Immature natural killer cell (primary cell): ENCODE results near the gene EIF2S3. TPM values are rescaled to one million over a fixed set of nuclear protein-coding genes. Genes with fewer than 3 reads are reported as not detected.
"Not testable (repeated sequence)": the region's sequence is repeated elsewhere in the genome, so short reads cannot be mapped to it uniquely, and the experiment has no call there.

Experiments
- DNase-seq, 3 donors: peaks; one replicate each; pipeline ENCODE4 v3.0.0; 2022; ENCODE audit warnings: mixed read lengths in 1 of 3
- H3K27ac Mint-ChIP-seq, 6 donors: one replicate each; pipeline ENCODE4 v1.8.0; 2020; ENCODE audit warnings: mixed read lengths in 6 of 6, mild to moderate bottlenecking in 5 of 6, inconsistent platforms in 4 of 6, moderate library complexity in 3 of 6
- H3K27me3 Mint-ChIP-seq, 3 donors: one replicate each; pipeline ENCODE4 v1.8.0; 2020 to 2021; ENCODE audit warnings: low read depth in 3 of 3, mild to moderate bottlenecking in 3 of 3, mixed read lengths in 3 of 3, moderate library complexity in 3 of 3, inconsistent platforms in 1 of 3
- H3K36me3 Mint-ChIP-seq, 3 donors: one replicate each; pipeline ENCODE4 v1.8.0; 2020; ENCODE audit warnings: mixed read lengths in 3 of 3, inconsistent platforms in 2 of 3, mild to moderate bottlenecking in 2 of 3
- H3K4me1 Mint-ChIP-seq, 2 donors: one replicate each; pipeline ENCODE4 v1.8.0; 2020; ENCODE audit warnings: inconsistent platforms in 2 of 2, mild to moderate bottlenecking in 2 of 2, mixed read lengths in 2 of 2, moderate library complexity in 1 of 2
- H3K4me3 Mint-ChIP-seq, 5 donors: one replicate each; pipeline ENCODE4 v1.8.0; 2020; ENCODE audit warnings: mild to moderate bottlenecking in 5 of 5, mixed read lengths in 5 of 5, inconsistent platforms in 3 of 5, moderate library complexity in 3 of 5
- H3K9me3 Mint-ChIP-seq, 6 donors: one replicate each; pipeline ENCODE4 v1.8.0; 2020; ENCODE audit warnings: mild to moderate bottlenecking in 6 of 6, mixed read lengths in 6 of 6, inconsistent platforms in 4 of 6, moderate library complexity in 3 of 6
- polyA plus RNA-seq, 3 donors: library from polyadenylated mRNA; unstranded; fragments of 300-500 nt; fragmentation: Illumina TruSeq; gene quantifications; one replicate each; pipeline ENCODE4 v1.2.3, GENCODE V29; 2021

The EIF2S3 gene
- polyA plus RNA-seq, 3 donors from 2014 or later = 43.1 to 80.6 (median 79.4) TPM

- Mint-ChIP-seq H3K27me3 (peaks cover 5 to 12% (median 6%) of the 10 kb centered on the region in 3 donors), H3K4me1 (peaks cover 15 to 34% of the 10 kb centered on the region in 2 donors), H3K4me3 (peak overlapping the region; percentile 80 to 90 (median 87)), H3K9me3 (no peaks in the 10 kb centered on the region), H3K27ac (peak overlapping the region; percentile 88 to 96 (median 90)), H3K36me3 (peaks cover 0 to 3% (median 3%) of the 10 kb centered on the region in 3 donors)
- no peak for DNase-seq
These were observed 28.9 kb upstream of the EIF2S3 start for GRCh38 chrX:24025741-24026403.

DNA sequence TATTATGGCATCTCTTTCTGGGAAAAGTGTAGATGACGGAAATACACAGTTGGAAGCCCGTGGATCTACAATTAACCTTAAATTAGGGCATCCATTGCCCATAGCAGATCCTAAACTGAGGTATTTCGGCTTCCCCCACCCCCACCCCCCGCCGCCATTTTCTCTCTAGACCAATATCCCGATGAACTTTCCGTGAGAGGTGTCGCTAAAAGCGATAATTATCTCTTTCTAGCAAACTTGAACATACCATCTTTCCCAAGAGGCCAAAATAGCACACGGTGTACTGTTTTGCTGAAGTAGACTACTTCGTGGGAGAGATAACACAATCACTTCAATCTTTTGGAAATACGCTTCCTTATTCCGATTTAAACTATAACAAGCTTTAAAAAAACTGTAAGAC is 28.3 kb upstream of the EIF2S3 start:
- peak overlapping the region; percentile 80 to 90 (median 87) for H3K4me3 Mint-ChIP-seq

DNA sequence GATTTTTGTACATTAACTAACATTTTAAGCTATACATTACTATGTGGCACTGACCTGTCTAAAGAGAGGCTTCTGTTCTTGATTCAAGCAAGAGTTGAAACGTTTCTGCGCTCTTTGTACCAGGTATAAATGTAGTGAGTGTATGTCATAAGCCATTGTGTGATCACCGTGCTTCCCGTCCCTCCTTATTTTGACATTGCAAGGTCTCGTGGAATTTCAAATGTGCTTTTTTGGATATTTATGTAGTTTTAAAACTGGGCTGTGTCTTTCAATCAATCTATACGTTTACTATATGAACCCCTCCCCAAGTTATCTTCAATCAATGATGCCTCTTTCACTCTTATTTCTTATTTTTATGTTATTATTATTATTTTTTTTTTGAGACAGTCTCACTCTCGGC is 27.7 kb upstream of the EIF2S3 start, which contains the start of gene KLHL15:
KLHL15 (minus strand) TSS at position 101 of the 400 bp plus-strand sequence. CDS start 20,493 bp downstream, outside the sequence.
- Mint-ChIP-seq H3K27me3 (peaks cover 5 to 8% (median 7%) of the 10 kb centered on the region in 3 donors), H3K27ac (peak within 1 kb of the TSS; percentile 88 to 96 (median 90)), H3K9me3 (no peaks in the 10 kb centered on the region), H3K4me1 (peaks cover 13 to 23% of the 10 kb centered on the region in 2 donors), H3K36me3 (peaks cover 0 to 3% (median 0%) of the 10 kb centered on the region in 3 donors), H3K4me3 (peak within 1 kb of the TSS; percentile 80 to 90 (median 87))
- no peak for DNase-seq

More for the DNA sequence above, 28.3 kb upstream of the EIF2S3 start:
- peaks cover 15 to 29% of the 10 kb centered on the region in 2 donors for H3K4me1 Mint-ChIP-seq
- peaks cover 0 to 3% (median 3%) of the 10 kb centered on the region in 3 donors for H3K36me3 Mint-ChIP-seq
- no peak for DNase-seq
- H3K9me3 Mint-ChIP-seq = no peaks in the 10 kb centered on the region
- peaks cover 5 to 12% (median 6%) of the 10 kb centered on the region in 3 donors for H3K27me3 Mint-ChIP-seq
- peak overlapping the region; percentile 88 to 96 (median 90) for H3K27ac Mint-ChIP-seq

- Mint-ChIP-seq H3K27ac (no peak overlapping the region), H3K36me3 (peaks cover 0 to 3% (median 0%) of the 10 kb centered on the region in 3 donors), H3K27me3 (peaks cover 5 to 10% (median 8%) of the 10 kb centered on the region in 3 donors), H3K4me1 (peaks cover 12 to 21% of the 10 kb centered on the region in 2 donors), H3K9me3 (no peaks in the 10 kb centered on the region), H3K4me3 (no peak overlapping the region)
- DNase-seq = no peak
These were observed 26.8 kb upstream of the EIF2S3 start for GRCh38 chrX:24027985-24028384.

- Mint-ChIP-seq H3K4me1 (peaks cover 6 to 10% of the 10 kb centered on the region in 2 donors), H3K27me3 (peaks cover 4 to 10% (median 8%) of the 10 kb centered on the region in 3 donors), H3K27ac (no peak overlapping the region), H3K4me3 (no peak overlapping the region), H3K9me3 (no peaks in the 10 kb centered on the region), H3K36me3 (peaks cover 0 to 3% (median 0%) of the 10 kb centered on the region in 3 donors)
- no peak for DNase-seq
These were observed 24.2 kb upstream of the EIF2S3 start for GRCh38 chrX:24030597-24030996.

DNA sequence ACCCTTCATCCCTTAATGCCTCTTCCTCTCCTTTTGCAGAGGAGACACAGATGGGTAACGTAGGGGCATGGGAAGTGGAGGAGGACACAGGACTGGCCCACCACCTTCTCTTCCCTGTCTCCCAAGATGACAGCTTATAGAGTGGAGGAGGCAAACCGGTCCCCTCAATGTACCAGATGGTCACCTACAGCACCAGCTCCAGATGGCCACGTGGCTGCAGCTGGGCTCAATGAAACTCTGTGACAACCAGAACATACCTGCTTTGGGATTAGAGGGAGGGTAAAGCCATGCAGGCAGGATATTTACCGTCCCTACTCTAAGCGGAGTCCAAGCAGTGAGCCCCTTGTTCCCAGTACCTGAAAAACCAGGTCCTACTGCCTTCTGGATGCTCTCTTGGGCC is 20.3 kb upstream of the EIF2S3 start:
- Mint-ChIP-seq H3K27ac (no peak overlapping the region), H3K9me3 (no peaks in the 10 kb centered on the region), H3K27me3 (peaks cover 0 to 5% (median 3%) of the 10 kb centered on the region in 3 donors), H3K4me3 (no peak overlapping the region), H3K36me3 (peaks cover 0 to 3% (median 0%) of the 10 kb centered on the region in 3 donors), H3K4me1 (no peaks in the 10 kb centered on the region)
- DNase-seq = no peak

DNA sequence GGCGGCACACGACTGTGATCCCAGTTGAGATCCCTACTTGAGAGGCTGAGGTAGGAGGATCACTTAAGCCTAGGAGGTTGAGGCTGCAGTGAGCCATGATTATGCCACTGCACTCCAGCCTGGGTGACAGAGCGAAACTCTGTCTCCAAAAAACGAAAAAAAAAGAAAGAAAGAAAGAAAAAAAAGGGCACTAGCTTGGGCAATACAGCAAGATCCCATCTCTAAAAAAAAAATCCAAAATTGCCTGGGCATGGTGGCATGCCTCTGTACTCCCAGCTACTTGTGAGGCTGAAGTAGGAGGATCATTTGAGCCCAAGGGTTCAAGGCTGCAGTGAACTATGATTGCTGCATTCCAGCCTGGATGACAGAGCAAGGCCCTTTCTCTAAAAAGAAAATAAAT is 17.0 kb upstream of the EIF2S3 start:
- no peak overlapping the region for H3K27ac Mint-ChIP-seq
- no peaks in the 10 kb centered on the region for H3K9me3 Mint-ChIP-seq
- H3K27me3 Mint-ChIP-seq = peaks cover 2% of the 10 kb centered on the region in 3 donors
- no peak for DNase-seq
- H3K4me1 Mint-ChIP-seq = no peaks in the 10 kb centered on the region
- no peaks in the 10 kb centered on the region for H3K36me3 Mint-ChIP-seq
- no peak overlapping the region for H3K4me3 Mint-ChIP-seq

DNA sequence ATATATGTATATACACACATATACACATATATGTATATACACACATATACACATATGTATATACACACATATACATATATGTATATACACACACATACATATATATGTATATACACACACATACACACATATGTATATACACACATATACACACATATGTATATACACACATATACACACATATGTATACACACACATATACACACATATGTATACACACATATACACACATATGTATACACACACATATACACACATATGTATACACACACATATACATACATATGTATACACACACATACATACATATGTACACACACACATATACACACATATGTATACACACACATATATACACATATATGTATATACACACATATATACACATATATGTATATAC is 8.7 kb upstream of the EIF2S3 start:
- not testable (repeated sequence) for H3K9me3 Mint-ChIP-seq, H3K4me3 Mint-ChIP-seq, H3K27me3 Mint-ChIP-seq, H3K27ac Mint-ChIP-seq, DNase-seq, H3K36me3 Mint-ChIP-seq, H3K4me1 Mint-ChIP-seq

GRCh38 chrX:24049643-24050042 is 5.1 kb upstream of the EIF2S3 start:
- not testable (repeated sequence) for H3K27me3 Mint-ChIP-seq, H3K27ac Mint-ChIP-seq, H3K4me3 Mint-ChIP-seq, H3K36me3 Mint-ChIP-seq, H3K4me1 Mint-ChIP-seq, DNase-seq, H3K9me3 Mint-ChIP-seq

DNA sequence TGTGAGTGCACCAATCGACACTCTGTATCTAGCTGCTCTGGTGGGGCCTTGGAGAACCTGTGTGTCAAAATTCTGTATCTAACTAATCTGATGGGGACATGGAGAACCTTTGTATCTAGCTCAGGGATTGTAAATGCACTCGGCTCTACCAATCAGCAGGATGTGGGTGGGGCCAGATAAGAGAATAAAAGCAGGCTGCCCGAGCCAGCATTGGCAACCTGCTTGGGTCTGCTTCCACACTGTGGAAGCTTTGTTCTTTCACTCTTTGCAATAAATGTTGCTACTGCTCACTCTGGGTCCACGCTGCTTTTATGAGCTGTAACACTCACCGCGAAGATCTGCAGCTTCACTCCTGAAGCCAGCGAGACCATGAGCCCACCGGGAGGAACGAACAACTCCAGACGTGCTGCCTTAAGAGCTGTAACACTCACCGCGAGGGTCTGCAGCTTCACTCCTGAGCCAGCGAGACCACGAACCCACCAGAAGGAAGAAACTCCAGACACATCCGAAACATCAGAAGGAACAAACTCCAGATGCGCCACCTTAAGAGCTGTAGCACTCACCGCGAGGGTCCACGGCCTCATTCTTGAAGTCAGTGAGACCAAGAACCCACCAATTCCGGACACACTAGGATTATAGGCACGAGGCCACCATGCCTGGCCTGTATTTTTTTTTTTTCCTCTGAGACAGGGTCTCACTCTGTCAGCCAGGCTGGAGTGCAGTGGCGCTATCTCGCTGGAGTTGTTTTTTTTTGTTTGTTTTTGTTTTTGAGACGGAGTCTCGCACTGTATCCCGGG is 4.0 kb upstream of the EIF2S3 start:
- not testable (repeated sequence) for DNase-seq, H3K4me1 Mint-ChIP-seq, H3K36me3 Mint-ChIP-seq, H3K9me3 Mint-ChIP-seq
- Mint-ChIP-seq H3K4me3 (peak overlapping the region in 4 of 5 donors; percentile 19 to 55 (median 26)), H3K27me3 (peaks cover 3 to 16% (median 4%) of the 10 kb centered on the region in 3 donors), H3K27ac (peak overlapping the region in 2 of 6 donors; percentile 78 to 80)

GRCh38 chrX:24055043-24055356 is 244 bp downstream of the EIF2S3 start:
- H3K27me3 Mint-ChIP-seq = peaks cover 3 to 16% (median 4%) of the 10 kb centered on the region in 3 donors
- peaks cover 0 to 5% (median 4%) of the 10 kb centered on the region in 3 donors for H3K36me3 Mint-ChIP-seq
- H3K4me3 Mint-ChIP-seq = peak overlapping the region in 4 of 5 donors; percentile 96 to 99 (median 99)
- H3K4me1 Mint-ChIP-seq = peaks cover 8 to 21% of the 10 kb centered on the region in 2 donors
- no peak overlapping the region for H3K27ac Mint-ChIP-seq
- no peaks in the 10 kb centered on the region for H3K9me3 Mint-ChIP-seq
- DNase-seq = no peak

- Mint-ChIP-seq H3K27me3 (no peaks in the 10 kb centered on the region), H3K9me3 (no peaks in the 10 kb centered on the region), H3K36me3 (peaks cover 0 to 63% (median 17%) of the 10 kb centered on the region in 3 donors), H3K4me1 (peaks cover 0 to 19% of the 10 kb centered on the region in 2 donors), H3K27ac (no peak overlapping the region), H3K4me3 (no peak overlapping the region)
- no peak for DNase-seq
These were observed 8.7 kb downstream of the EIF2S3 start for GRCh38 chrX:24063488-24063887.

DNA sequence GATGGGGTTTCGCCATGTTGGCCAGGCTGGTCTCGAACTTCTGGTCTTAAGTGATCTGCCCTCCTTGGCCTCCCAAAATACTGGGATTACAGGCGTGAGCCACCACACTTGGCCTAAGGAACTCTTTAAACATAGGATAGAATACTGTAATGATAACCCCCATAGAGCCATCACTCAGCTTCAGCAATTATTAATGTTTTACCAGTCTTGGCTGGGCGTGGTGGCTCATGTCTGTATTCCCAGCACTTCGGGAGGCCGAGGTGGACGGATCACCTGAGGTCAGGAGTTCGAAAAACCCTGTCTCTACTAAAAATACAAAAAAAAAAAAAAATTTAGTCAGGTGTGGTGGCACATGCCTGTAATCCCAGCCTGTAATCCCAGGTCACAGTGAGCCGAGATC is 15.1 kb downstream of the EIF2S3 start:
- no peaks in the 10 kb centered on the region for H3K27me3 Mint-ChIP-seq
- peaks cover 10 to 62% (median 24%) of the 10 kb centered on the region in 3 donors for H3K36me3 Mint-ChIP-seq

DNA sequence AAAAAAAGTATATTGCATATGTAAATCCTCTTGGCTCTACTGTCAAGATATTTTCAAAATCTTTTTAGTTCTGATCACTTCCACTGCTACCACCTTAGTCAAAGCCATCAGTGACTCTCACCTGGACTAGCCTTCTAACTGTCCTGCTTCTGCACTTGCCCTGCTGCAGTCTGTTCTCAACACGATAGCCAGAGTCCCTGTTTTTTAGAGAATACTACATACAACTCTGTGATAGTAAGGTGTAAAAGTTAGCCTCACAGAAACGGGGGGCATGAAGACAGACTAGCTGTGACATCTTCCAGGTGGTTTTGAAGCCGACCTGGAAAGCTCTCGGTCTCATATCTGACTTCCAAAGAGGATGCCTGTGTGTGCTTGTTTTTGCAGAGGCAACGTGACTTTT is 24.7 kb downstream of the EIF2S3 start:
- peaks cover 8 to 39% (median 19%) of the 10 kb centered on the region in 3 donors for H3K36me3 Mint-ChIP-seq
- H3K27ac Mint-ChIP-seq = peak overlapping the region in 3 of 6 donors; percentile 6 to 51 (median 45)
- peaks cover 0 to 5% of the 10 kb centered on the region in 2 donors for H3K4me1 Mint-ChIP-seq
- no peak for DNase-seq
- H3K4me3 Mint-ChIP-seq = no peak overlapping the region
- no peaks in the 10 kb centered on the region for H3K9me3 Mint-ChIP-seq
- peaks cover 0 to 3% (median 2%) of the 10 kb centered on the region in 3 donors for H3K27me3 Mint-ChIP-seq

More for the DNA sequence above, 15.1 kb downstream of the EIF2S3 start:
- Mint-ChIP-seq H3K9me3 (no peaks in the 10 kb centered on the region), H3K27ac (no peak overlapping the region), H3K4me1 (no peaks in the 10 kb centered on the region), H3K4me3 (no peak overlapping the region)
- DNase-seq = no peak
